Suppressor macrophage treated with lipopolysaccharide for 4 hours (primary cell): ENCODE data around the gene PRAMEF17.
"Not testable (repeated sequence)": the region's sequence is repeated elsewhere in the genome, so short reads cannot be mapped to it uniquely, and the experiment has no call there.

Source experiments
- DNase-seq: peaks from one replicate; pipeline ENCODE4 v3.0.0-alpha.2; 2020

Gene PRAMEF17, protein sequence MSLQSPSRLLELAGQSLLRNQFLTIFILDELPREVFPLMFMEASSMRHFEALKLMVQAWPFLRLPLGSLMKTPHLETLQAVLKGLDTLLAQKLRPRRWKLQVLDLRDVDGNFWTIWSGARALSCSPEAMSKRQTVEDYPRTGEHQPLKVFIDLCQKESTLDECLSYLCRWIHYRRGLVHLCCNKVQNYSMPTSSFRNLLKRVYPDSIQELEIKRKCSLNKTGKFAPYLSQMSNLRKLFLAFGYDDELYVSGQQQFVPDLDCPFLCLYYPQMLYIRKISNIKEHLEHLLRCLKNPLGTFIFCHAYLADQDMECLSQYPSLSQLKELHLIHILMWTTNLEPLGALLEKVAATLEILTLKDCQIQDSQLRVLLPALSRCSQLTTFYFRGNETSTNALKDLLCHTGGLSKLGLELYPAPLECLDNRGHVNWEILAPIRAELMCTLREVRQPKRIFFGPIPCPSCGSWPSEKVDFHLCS

DNA sequence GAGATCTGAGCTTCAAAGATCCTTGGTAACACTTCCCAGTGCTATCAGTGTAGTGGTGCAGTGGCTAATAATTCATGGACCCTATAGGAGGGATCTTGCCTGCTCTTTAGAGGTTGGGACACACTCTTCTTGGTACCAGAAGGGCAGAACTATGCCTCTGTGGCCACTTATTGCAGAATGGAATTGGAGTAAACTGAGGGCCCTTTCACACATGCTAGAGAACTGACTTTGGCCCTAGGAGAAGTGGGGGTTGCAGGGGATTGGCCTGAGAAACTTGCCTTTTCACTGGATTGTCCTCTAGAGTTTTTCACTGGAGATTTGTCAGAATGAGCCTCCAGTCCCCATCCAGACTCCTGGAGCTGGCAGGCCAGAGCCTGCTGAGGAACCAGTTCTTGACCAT, at the start of gene PRAMEF17:
PRAMEF17 (plus strand) TSS at position 301 of the 400 bp plus-strand sequence; CDS start at position 327, 26 bp downstream.
- not testable (repeated sequence) for DNase-seq

DNA sequence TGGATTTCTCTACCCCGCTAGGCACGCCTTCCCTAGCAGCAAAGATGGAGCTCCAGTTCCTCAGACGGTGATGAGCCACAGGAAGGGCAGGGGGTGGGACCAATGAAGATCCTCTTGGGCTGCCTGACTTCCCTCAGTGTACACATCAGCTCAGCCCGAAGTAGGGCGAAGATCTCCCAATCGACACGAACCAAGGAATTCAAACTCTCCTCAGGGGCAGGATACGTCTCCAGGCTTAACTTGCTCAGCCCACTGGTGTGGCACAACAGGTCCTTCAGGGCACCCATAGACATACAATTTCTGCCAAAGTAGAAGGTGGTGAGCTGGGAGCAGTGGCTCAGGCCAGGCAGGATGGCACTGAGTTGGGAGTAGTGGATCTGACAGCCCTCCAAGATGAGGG, 46.9 kb upstream of the PRAMEF17 start:
- DNase-seq, result not testable (repeated sequence)

DNA sequence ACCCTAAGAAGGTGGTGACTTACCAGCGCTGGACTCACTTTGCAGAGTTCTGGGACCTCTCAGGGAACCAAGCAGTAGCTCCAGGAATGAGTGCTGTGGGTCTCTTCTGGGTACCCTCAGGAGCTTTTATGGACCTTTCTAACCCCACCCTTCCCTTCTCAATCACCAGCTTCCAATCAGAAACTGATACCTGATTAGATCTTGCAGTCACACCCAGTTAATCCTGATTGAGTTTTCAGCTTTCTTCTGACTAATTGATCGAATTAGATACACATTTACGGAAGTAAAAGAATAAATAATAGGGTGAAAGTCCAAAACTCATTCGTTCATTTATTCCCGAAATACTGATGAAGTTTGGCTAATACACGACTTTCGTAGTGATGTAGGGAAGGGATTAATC, 42.4 kb upstream of the PRAMEF17 start, which contains the start of gene PRAMEF14:
PRAMEF14 (minus strand) TSS at position 101 of the 400 bp plus-strand sequence. CDS start 1,820 bp downstream, outside the sequence.
- not testable (repeated sequence) for DNase-seq

DNA sequence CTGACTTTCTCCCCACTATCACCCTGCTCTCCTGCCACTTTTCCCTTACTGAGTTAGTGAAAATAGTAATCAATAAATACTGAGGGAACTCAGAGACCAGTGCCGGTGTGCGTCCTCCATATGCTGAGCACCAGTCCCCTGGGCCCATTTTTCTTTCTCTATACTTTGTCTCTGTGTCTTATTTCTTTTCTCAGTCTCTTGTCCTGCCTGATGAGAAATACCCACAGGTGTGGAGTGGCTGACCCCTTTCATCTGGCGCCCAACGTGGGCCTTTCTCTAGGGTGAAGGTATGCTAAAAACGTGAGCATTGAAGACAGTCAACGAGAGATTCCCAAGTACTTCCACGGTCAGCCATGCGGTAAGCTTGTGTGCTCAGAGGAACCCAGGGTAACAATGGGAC, 36.0 kb upstream of the PRAMEF17 start:
- not testable (repeated sequence) for DNase-seq

DNA sequence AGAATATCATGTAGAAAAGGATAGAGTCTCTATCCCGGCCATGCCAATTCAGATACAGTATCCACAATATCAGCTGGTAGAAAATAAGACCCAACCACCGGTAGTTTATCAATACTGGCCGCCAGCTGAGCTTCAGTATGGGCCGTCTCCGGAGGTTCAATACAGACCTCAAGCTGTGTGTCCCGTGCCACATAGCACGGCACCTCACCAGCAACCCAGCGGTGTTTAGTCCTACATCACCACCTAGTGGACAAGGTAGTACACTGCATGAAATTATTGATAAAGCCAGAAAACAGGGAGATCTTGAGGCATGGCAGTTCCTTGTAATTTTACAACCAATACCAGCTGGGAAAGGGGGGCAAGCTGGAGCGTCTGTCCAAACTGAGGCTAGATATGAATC, 35.0 kb upstream of the PRAMEF17 start:
- DNase-seq, result not testable (repeated sequence)

DNA sequence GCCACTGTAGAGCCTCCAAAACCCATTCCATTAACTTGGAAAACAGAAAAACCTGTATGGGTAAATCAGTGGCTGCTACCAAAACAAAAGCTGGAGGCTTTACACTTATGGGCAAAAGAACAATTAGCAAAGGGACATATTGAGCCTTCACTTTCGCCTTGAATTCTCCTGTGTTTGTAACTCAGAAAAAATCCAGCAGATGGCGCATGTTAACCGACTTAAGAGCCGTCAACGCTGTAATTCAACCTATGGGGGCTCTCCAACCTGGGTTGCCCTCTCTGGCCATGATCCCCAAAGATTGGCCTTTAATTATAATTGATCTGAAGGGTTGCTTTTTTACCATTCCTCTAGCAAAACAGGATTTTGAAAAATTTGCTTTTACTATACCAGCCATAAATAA, 32.7 kb upstream of the PRAMEF17 start:
- DNase-seq, result peak; percentile 74

DNA sequence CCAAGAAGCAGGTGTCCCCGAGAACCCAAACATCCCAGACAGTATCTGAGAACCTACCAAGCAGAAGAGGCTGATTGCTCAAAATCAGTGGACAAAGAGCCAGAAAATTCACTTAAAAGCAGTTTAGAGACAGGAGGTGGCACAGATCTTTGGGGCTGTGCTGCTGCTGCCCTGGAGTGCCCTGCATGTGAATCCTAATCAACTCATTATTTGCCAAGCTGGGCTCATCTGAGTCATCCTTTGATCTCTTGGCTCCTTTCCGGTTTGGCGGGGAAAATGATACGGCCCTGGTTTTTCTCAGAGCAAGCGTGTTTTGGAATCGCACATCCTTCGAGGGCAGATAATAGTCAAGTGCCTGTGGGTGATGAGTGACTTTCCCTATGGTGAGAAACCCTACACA, 27.1 kb upstream of the PRAMEF17 start:
- DNase-seq, result not testable (repeated sequence)

DNA sequence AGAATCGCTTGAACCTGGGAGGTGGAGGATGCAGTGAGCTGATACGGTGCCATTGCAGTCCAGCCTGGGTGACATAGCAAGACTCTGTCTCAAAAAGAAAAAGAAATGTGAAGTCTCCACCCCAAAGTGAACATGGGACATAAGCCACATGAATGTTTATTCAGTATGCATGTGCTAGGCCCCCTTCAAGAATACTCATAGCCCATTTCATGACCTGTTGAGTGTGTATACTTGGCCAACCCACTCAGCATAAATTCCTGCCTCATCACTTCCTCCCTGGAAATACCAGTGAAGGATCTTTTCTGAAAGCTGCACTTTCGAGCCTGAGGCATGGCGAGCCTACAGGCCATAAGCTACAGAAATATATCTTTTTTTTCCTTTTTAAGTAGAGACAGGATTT, 24.5 kb upstream of the PRAMEF17 start:
- DNase-seq, result not testable (repeated sequence)

DNA sequence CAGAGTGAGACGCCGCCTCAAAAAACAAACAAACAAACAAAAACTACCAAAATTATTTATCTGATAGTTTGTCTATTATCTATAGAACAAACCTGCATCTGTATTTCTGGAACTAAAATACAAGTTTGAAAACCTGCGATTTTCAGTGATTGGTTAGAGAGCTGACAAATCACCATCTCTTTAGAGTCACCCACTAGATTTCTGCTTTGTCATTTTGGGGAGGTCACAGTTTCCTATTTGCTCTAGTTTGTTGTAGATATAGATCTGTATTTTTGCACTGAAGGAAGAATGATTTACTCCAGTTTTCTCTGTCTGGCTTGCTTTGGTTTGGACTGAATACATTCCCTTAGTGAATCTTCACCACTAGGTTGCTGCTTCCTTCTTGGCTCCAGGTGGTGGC, 22.9 kb upstream of the PRAMEF17 start:
- DNase-seq, result not testable (repeated sequence)

DNA sequence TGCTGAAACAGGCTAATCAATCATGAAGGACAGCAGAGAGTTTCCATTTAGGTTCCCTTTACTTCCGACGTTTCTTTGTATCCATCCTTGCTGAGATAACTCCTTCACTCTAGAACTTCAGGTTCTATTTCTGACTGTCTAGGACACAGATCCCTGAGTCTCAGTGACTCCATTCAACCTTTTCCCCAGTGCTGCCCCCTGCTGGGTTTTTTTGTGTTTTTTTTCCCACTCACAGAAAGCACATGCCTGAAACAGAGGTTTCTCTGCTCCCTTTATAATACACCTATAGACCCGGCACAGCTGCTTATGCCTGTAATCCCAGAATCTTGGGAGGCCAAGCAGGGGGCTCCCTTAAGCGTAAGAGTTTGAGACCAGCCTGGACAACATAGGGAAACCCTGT, 20.9 kb upstream of the PRAMEF17 start:
- DNase-seq, result peak; percentile 31

DNA sequence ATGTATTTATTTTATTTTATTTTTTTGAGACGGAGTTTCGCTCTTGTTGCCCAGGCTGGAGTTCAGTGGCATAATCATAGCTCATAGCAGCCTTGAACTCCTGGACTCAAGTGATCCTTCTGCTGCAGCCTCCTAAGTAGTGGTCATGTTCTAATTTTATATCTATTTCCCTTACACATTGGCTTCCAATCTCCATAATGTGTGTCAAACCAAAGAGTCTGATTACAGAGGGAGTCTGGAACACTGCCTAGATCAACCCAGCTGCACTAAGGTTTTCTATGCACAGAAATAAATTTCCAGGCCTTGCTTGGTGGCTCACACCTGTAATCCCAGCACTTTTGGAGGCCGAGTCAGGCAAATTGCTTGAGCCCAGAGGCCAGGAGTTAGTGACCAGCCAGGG, 10.4 kb upstream of the PRAMEF17 start:
- not testable (repeated sequence) for DNase-seq

DNA sequence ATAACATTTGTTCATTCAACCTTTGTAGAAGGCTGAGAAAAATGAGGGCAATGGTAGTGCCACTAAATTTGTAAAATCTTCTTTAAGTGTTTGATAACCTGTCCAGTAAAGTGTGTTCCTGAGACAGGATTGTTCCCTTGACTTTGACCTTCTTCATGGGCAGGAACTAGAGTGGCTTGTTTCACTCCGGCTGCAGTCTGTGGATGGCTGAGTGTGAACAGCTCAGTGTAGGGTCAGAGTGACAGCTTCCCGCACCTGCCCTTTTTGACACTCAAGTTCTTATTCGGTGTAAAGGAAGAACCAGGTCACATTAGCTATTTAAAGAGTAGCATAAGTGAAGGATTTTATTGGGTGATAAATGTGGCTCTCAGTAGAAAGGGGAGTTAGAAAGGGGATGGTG, 9.1 kb upstream of the PRAMEF17 start:
- not testable (repeated sequence) for DNase-seq

DNA sequence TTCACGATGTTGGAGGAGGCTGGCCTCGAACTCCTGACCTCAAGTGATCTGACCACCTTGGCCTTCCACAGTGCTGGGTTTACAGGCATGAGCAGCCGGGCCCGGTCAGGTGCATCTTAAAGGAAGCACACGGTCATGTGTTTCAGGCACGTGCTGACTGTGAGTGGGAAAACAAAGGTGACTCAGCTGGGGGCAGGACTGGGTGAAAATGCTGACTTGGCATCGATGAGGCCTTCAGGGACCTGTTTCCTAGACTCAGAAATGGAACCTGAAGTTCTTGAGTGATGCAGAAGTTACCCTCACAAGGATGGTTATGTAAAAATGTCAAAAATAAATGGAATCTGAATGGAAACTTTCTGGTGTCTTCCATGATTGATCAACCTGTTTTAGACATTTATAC, 3.6 kb downstream of the PRAMEF17 start:
- DNase-seq, result not testable (repeated sequence)

DNA sequence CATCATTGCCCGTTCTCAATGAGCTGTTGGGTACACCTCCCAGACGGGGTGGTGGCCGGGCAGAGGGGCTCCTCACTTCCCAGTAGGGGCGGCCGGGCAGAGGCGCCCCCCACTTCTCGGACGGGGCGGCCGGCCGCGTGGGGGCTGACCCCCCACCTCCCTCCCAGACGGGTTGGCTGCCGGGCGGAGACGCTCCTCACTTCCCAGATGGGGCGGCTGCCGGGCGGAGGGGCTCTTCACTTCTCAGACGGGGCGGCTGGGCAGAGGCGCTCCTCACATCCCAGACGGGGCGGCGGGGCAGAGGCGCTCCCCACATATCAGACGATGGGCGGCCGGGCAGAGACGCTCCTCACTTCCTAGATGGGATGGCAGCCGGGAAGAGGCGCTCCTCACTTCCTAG, 5.3 kb downstream of the PRAMEF17 start:
- DNase-seq, result not testable (repeated sequence)

DNA sequence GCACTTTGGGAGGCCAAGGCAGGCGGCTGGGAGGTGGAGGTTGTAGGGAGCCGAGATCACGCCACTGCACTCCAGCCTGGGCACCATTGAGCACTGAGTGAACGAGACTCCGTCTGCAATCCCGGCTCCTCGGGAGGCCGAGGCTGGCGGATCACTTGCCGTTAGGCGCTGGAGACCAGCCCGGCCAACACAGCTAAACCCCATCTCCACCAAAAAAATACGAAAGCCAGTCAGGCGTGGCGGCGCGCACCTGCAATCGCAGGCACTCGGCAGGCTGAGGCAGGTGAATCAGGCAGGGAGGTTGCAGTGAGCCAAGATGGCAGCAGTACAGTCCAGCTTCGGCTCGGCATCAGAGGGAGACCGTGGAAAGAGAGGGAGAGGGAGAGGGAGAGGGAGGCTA, 5.9 kb downstream of the PRAMEF17 start:
- not testable (repeated sequence) for DNase-seq

DNA sequence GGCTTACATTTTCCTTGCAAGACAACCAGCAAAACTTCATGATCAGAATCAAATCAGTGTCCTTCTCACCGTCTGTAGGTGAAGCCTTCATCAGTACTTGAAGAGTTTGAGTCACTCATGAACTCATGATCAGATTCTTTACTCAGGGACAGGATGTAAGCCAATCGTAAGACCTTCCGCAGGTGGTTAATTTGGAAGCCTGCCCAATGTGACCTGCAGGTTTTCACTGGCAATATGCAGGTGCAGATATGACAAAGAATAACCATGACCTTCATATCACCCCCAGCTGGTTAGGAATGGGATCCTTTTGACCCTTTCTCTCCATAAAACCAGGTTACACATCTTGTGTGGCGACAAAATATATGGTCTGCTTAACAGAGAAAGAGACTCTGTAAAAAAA, 18.4 kb downstream of the PRAMEF17 start:
- DNase-seq, result no peak

DNA sequence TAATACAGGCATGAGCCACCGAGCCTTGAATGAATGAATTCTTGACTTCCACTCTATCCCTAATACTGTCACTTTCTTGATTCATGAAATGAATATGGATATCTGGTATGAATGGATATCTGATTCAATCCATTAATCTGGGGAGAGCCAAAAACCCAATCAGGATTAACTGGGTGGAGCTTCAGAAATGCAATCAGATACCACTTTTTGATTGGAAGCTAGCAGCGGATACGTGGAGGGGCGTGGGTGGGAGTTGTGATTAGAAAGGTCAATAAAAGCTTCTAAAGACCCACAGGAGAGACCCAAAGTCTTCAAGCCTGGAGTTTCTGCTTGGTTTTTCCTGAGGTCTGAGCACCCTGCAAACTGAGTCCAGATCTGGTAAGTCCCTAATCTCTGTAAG, 20.7 kb downstream of the PRAMEF17 start, which contains the start of gene PRAMEF20:
PRAMEF20 (plus strand) TSS at position 301 of the 400 bp plus-strand sequence. CDS start 5,905 bp downstream, outside the sequence.
- DNase-seq, result not testable (repeated sequence)

DNA sequence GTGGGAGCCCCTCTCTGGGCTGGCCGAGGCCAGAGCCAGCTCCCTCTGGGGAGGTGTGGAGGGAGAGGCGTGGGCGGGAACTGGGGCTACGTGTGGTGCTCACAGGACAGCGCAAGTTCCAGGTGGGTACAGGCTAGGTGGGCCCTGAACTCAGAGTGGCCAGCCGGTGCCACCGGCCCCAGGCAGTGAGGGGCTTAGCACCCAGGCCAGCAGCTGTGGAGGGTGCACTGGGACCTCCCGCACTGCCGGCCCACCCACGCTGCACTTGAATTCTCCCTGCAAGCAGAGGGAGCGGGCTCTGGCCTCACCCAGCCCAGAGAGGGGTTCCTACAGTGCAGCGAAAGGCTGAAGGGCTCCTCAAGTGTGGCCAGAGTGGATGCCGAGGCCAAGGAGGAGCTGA, 41.1 kb downstream of the PRAMEF17 start:
- no peak for DNase-seq

DNA sequence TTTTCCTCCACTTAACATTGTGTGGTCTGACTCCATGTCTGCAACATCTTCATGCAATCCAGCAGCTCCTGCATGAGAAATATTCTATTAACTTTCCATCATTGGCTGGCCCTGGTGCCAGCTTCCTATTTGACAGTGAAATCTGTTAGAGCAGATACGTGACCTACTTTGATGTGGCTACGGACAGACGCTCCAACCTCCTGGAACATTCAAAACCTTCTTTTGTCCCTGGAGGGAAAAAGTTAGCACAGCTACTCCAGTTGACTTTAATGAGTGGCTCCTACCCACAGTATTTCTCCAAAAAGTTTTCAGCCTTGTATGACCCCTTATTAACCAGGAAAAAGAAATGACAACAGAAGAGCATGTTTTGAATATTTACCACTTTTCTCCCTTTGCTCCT, 42.8 kb downstream of the PRAMEF17 start:
- DNase-seq, result no peak

DNA sequence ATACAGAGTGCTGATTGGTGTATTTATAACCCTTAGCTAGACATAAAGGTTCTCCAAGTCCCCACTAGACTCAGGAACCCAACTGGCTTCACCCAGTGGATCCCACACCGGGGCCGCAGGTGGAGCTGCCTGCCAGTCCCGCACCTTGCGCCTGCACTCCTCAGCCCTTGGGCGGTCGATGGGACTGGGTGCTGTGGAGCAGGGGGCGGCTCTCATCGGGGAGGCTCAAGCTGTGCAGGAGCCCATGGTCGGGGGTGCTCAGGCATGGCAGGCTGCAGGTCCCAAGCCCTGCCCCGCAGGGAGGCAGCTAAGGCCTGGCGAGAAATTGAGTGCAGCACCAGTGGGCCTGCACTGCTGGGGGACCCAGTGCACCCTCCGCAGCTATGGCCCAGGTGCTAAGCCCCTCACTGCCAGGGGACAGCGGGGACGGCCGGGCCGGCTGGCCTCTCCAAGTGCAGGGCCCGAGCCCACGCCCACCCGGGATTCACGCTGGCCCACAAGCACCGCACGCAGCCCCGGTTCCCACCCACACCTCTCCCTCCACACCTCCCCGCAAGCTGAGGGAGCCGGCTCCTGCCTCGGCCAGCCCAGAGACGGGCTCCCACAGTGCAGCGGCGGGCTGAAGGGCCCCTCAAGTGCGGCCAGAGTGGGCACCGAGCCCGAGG, 44.4 kb downstream of the PRAMEF17 start:
- DNase-seq, result not testable (repeated sequence)

DNA sequence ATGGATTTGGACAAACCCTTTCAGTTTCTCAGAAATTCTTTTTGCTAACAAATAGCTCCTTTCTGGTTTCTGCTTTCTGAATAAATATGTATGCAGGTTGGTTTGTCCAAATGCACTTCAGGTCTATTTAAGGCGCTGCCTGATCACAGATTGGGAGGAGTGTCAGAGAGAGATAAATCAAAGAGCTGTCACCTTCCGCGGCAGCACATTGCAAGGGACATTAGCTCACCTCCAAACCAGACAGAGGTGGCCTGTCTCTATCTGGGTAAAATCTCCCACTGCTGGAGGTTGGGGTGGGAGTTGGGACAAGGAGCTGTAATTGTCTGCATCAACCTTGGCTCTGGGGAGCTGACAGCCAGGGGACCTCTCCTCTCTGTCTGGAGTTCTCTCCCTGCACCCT, 46.0 kb downstream of the PRAMEF17 start:
- DNase-seq, result no peak

DNA sequence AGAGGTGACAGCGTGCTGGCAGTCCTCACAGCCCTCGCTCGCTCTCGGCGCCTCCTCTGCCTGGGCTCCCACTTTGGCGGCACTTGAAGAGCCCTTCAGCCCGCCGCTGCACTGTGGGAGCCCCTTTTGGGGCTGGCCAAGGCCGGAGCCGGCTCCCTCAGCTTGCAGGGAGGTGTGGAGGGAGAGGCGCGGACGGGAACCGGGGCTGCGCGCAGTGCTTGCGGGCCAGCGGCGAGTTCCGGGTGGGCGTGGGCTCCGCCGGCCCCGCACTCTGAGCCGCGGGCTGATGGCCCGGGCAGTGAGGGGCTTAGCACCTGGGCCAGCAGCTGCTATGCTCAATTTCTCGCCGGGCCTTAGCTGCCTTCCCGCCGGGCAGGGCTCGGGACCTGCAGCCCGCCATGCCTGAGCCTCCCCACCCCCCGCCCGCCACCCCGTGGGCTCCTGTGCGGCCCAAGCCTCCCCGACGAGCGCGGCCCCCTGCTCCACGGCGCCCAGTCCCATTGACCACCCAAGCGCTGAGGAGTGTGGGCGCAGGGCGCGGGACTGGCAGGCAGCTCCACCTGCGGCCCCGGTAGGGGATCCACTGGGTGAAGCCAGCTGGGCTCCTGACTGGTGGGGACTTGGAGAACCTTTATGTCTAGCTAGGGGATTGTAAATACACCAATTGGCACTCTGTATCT, 49.8 kb downstream of the PRAMEF17 start:
- DNase-seq, result not testable (repeated sequence)
